Measurements from ENCODE around the gene MRPL34. TPM values are rescaled to one million over a fixed set of nuclear protein-coding genes. Genes with fewer than 3 reads are reported as not detected.

Gene MRPL34
- total and polyA plus RNA-seq, 9 of the 15 experiments (the other 6 are each of a cell fraction or from before 2014, with no cell fraction given): 11.5 to 256 (median 72.5) TPM

DNA sequence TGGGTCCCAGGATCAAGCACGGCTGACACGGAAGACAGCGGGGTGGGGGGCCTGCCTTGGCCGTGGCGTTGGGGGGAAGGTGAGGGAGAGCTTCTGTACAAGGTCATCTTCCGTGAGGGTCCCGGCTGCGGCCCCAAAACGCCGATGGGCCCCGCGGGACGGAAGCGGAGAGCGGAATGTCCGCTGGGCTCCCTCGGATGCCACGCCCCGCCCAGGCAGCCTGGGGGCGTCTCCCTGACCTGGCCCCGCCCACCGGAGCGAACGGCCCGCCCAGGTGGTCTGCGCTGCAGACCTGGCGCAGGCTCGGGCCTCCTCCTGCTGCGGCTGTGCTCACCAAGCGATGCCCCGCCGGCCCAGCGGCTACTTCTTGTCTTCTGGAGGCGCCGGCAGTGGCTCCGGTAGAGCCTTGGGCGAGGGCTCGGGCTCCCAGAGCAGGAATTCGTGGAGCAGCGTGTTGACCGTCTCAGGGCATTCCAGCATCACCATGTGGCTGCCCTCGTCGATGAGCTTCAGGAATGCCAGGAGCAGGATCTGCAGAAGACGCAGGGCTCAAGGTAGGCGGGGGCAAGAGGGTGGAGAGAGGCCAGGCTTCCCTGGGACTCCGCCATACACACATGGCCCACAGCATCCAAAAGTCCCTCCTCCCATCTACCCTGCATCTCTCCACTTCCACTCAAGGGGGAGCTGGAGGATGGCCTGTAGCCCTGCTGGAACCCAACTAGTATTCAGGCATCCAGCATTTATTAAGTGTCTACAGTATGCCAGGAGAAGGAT is 13.2 kb upstream of the MRPL34 start (continued):
- TF ChIP-seq ZKSCAN3 (CRISPR knock-in tag; IDR thresholded peaks at IDR 0.05) (no peak), ZNF584 (CRISPR knock-in tag; IDR thresholded peaks at IDR 0.05; ENCODE audit: low read depth) (no peak), NFE2 (IDR thresholded peaks at IDR 0.05; ENCODE audit: low read depth) (no peak), FOXK1 (CRISPR knock-in tag; IDR thresholded peaks at IDR 0.05; ENCODE audit: borderline replicate concordance) (no peak), PHF20 (IDR thresholded peaks at IDR 0.05; ENCODE audit: partially characterized antibody) (no peak), ETV5 (CRISPR knock-in tag; IDR thresholded peaks at IDR 0.05; ENCODE audit: low read depth) (peak; percentile 60; the same call in 1 of the 2 replicates), ZNF699 (CRISPR knock-in tag; IDR thresholded peaks at IDR 0.05; ENCODE audit: insufficient replicate concordance) (no peak), SOX6 (IDR thresholded peaks at IDR 0.05) (no peak; the same call in 1 of the 2 replicates), CBFA2T3 (IDR thresholded peaks at IDR 0.05) (no peak), FOXO4 (CRISPR knock-in tag; IDR thresholded peaks at IDR 0.05) (no peak), SUPT5H (IDR thresholded peaks at IDR 0.05) (peak; percentile 74), STAG1 (CRISPR knock-in tag; IDR thresholded peaks at IDR 0.05; ENCODE audit: borderline replicate concordance) (peak; percentile 76; the same call in 1 of the 2 replicates), KLF13 (tag; IDR thresholded peaks at IDR 0.05; ENCODE audit: borderline replicate concordance, low read depth) (no peak), TAF9B (IDR thresholded peaks at IDR 0.05; ENCODE audit: partially characterized antibody) (no peak), ESRRB (CRISPR knock-in tag; IDR thresholded peaks at IDR 0.05; ENCODE audit: borderline replicate concordance) (no peak), ERF (CRISPR knock-in tag; IDR thresholded peaks at IDR 0.05) (no peak), PRMT5 (CRISPR knock-in tag; IDR thresholded peaks at IDR 0.05) (no peak), ZNF778 (CRISPR knock-in tag; IDR thresholded peaks at IDR 0.05) (no peak), CBX8 (IDR thresholded peaks at IDR 0.05; ENCODE audit: borderline replicate concordance, extremely low read depth, low read depth, low read length, poor library complexity, severe bottlenecking) (no peak)
- TF ChIP-seq, protein P1, sequence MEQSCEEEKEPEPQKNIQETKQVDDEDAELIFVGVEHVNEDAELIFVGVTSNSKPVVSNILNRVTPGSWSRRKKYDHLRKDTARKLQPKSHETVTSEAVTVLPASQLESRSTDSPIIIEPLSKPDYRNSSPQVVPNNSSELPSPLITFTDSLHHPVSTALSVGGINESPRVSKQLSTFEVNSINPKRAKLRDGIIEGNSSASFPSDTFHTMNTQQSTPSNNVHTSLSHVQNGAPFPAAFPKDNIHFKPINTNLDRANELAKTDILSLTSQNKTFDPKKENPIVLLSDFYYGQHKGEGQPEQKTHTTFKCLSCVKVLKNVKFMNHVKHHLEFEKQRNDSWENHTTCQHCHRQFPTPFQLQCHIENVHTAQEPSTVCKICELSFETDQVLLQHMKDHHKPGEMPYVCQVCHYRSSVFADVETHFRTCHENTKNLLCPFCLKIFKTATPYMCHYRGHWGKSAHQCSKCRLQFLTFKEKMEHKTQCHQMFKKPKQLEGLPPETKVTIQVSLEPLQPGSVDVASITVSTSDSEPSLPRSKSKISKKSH (CRISPR knock-in tag; IDR thresholded peaks at IDR 0.05): no peak
- TF ChIP-seq, protein P2, sequence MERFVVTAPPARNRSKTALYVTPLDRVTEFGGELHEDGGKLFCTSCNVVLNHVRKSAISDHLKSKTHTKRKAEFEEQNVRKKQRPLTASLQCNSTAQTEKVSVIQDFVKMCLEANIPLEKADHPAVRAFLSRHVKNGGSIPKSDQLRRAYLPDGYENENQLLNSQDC (CRISPR knock-in tag; IDR thresholded peaks at IDR 0.05): no peak
- TF ChIP-seq, protein P3, sequence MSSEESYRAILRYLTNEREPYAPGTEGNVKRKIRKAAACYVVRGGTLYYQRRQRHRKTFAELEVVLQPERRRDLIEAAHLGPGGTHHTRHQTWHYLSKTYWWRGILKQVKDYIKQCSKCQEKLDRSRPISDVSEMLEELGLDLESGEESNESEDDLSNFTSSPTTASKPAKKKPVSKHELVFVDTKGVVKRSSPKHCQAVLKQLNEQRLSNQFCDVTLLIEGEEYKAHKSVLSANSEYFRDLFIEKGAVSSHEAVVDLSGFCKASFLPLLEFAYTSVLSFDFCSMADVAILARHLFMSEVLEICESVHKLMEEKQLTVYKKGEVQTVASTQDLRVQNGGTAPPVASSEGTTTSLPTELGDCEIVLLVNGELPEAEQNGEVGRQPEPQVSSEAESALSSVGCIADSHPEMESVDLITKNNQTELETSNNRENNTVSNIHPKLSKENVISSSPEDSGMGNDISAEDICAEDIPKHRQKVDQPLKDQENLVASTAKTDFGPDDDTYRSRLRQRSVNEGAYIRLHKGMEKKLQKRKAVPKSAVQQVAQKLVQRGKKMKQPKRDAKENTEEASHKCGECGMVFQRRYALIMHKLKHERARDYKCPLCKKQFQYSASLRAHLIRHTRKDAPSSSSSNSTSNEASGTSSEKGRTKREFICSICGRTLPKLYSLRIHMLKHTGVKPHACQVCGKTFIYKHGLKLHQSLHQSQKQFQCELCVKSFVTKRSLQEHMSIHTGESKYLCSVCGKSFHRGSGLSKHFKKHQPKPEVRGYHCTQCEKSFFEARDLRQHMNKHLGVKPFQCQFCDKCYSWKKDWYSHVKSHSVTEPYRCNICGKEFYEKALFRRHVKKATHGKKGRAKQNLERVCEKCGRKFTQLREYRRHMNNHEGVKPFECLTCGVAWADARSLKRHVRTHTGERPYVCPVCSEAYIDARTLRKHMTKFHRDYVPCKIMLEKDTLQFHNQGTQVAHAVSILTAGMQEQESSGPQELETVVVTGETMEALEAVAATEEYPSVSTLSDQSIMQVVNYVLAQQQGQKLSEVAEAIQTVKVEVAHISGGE (CRISPR knock-in tag; IDR thresholded peaks at IDR 0.05): peak in 1 of 3 experiments; percentile 62; a peak in 1 of 6 replicates

All from K562 (cell line).